ENCODE data around the gene BACE1. TPM values are rescaled to one million over a fixed set of nuclear protein-coding genes. Genes with fewer than 3 reads are reported as not detected.
A peak's percentile ranks its signal among the peaks of the same experiment; 100 is the strongest.

BACE1 gene
- total and polyA plus RNA-seq, 2 of the 13 experiments (the other 11 are each of a cell fraction or from before 2014, with no cell fraction given), result 7.5 to 17.9 TPM

GRCh38 chr11:117299351-117300282, 16.4 kb downstream of the BACE1 start (continued):
- TF ChIP-seq, protein P1, sequence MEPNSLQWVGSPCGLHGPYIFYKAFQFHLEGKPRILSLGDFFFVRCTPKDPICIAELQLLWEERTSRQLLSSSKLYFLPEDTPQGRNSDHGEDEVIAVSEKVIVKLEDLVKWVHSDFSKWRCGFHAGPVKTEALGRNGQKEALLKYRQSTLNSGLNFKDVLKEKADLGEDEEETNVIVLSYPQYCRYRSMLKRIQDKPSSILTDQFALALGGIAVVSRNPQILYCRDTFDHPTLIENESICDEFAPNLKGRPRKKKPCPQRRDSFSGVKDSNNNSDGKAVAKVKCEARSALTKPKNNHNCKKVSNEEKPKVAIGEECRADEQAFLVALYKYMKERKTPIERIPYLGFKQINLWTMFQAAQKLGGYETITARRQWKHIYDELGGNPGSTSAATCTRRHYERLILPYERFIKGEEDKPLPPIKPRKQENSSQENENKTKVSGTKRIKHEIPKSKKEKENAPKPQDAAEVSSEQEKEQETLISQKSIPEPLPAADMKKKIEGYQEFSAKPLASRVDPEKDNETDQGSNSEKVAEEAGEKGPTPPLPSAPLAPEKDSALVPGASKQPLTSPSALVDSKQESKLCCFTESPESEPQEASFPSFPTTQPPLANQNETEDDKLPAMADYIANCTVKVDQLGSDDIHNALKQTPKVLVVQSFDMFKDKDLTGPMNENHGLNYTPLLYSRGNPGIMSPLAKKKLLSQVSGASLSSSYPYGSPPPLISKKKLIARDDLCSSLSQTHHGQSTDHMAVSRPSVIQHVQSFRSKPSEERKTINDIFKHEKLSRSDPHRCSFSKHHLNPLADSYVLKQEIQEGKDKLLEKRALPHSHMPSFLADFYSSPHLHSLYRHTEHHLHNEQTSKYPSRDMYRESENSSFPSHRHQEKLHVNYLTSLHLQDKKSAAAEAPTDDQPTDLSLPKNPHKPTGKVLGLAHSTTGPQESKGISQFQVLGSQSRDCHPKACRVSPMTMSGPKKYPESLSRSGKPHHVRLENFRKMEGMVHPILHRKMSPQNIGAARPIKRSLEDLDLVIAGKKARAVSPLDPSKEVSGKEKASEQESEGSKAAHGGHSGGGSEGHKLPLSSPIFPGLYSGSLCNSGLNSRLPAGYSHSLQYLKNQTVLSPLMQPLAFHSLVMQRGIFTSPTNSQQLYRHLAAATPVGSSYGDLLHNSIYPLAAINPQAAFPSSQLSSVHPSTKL (CRISPR knock-in tag; IDR thresholded peaks at IDR 0.05), result no peak; the same call in 1 of the 2 replicates
- TF ChIP-seq ZBTB10 (CRISPR knock-in tag; IDR thresholded peaks at IDR 0.05; ENCODE audit: borderline replicate concordance), result peak; percentile 98
- TF ChIP-seq ASH2L (IDR thresholded peaks at IDR 0.05; ENCODE audit: insufficient read length, low read depth, low read length), result peak; percentile 85
- peak; percentile 88; the same call in 1 of the 2 replicates for TF ChIP-seq ZNF782 (CRISPR knock-in tag; IDR thresholded peaks at IDR 0.05; ENCODE audit: borderline replicate concordance)
- TF ChIP-seq PHF20 (CRISPR knock-in tag; IDR thresholded peaks at IDR 0.05), result no peak
- no peak for TF ChIP-seq XRCC5 (optimal IDR thresholded peaks at IDR 0.05; ENCODE audit: low read length)
- no peak for TF ChIP-seq ZNF703 (CRISPR knock-in tag; IDR thresholded peaks at IDR 0.05; ENCODE audit: borderline replicate concordance)
- TF ChIP-seq MAZ (IDR thresholded peaks at IDR 0.05; ENCODE audit: borderline replicate concordance, low read depth, low read length), result no peak
- TF ChIP-seq MAZ (CRISPR knock-in tag; IDR thresholded peaks at IDR 0.05; ENCODE audit: low read depth), result no peak
- TF ChIP-seq ZNF383 (CRISPR knock-in tag; IDR thresholded peaks at IDR 0.05; ENCODE audit: borderline replicate concordance), result no peak
- TF ChIP-seq SKI (IDR thresholded peaks at IDR 0.05; ENCODE audit: partially characterized antibody), result no peak
- peak; percentile 53 for TF ChIP-seq PHF21A (CRISPR knock-in tag; IDR thresholded peaks at IDR 0.05)
- TF ChIP-seq, protein P2, sequence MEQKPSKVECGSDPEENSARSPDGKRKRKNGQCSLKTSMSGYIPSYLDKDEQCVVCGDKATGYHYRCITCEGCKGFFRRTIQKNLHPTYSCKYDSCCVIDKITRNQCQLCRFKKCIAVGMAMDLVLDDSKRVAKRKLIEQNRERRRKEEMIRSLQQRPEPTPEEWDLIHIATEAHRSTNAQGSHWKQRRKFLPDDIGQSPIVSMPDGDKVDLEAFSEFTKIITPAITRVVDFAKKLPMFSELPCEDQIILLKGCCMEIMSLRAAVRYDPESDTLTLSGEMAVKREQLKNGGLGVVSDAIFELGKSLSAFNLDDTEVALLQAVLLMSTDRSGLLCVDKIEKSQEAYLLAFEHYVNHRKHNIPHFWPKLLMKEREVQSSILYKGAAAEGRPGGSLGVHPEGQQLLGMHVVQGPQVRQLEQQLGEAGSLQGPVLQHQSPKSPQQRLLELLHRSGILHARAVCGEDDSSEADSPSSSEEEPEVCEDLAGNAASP (CRISPR knock-in tag; IDR thresholded peaks at IDR 0.05; ENCODE audit: borderline replicate concordance), result no peak
- no peak for TF ChIP-seq CREB3 (CRISPR knock-in tag; IDR thresholded peaks at IDR 0.05)
- no peak for TF ChIP-seq KDM4B (CRISPR knock-in tag; IDR thresholded peaks at IDR 0.05)
- TF ChIP-seq GFI1 (CRISPR knock-in tag; IDR thresholded peaks at IDR 0.05; ENCODE audit: borderline replicate concordance), result no peak; the same call in 1 of the 2 replicates
- TF ChIP-seq HOXA5 (CRISPR knock-in tag; IDR thresholded peaks at IDR 0.05), result no peak; the same call in 1 of the 2 replicates
- TF ChIP-seq NRL (CRISPR knock-in tag; IDR thresholded peaks at IDR 0.05; ENCODE audit: borderline replicate concordance), result no peak; the same call in none of the 2 replicates
- no peak for TF ChIP-seq ZNF598 (CRISPR knock-in tag; IDR thresholded peaks at IDR 0.05; ENCODE audit: borderline replicate concordance)
